Measurements from ENCODE around the gene UBE2V1. TPM values are rescaled to one million over a fixed set of nuclear protein-coding genes. Genes with fewer than 3 reads are reported as not detected.
"Not testable (repeated sequence)": the region's sequence is repeated elsewhere in the genome, so short reads cannot be mapped to it uniquely, and the experiment has no call there.

The UBE2V1 gene
- polyA plus RNA-seq, 4 donors = 141 to 169 (median 158) TPM

DNA sequence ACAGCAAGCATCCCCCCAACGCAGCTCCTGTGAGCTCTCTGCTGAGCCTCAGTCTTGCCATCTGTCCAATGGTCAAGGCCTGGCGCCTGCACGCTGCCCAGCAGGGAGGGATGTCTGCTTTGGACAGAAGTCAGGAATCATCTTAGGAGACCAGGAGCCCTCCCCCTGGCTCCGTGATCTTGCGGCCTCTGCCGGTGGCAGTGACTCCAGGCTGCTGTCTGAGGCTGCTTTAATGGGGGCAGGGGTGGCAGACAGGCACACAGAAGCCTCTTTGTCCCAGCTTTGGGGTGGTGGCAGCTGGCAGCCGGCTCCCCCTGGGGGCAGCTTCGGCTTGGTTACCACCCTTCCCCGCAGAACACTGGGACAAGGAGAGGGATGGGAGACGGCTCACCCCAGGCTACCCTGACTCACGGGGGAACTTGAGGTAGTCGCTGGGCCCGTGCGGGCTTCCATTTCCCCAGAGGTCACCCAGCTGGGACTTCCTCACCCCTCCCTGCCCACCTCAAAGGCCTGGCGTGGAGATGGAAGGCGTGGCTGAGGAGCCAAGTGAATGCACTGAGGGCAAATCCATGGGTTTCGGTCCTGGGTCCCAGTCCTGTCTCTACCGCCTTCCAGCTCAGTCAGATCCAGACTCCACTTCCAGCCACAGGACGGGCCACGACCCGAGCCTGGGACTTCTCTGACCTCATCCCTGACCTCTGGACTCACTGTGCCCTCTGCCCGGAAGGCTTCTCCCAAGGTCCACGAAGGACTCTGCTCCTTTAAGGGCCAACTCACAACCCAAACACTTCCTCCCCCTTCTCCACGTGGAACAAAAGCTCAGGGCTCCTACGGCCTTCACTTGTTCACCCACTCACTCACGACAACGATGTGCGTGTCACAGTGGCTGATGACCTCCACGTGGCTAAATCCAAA lies 25.8 kb upstream of the UBE2V1 start:
- no peak for DNase-seq (ENCODE audit: low read depth in 4 of 4, low spot score in 3 of 4)

DNA sequence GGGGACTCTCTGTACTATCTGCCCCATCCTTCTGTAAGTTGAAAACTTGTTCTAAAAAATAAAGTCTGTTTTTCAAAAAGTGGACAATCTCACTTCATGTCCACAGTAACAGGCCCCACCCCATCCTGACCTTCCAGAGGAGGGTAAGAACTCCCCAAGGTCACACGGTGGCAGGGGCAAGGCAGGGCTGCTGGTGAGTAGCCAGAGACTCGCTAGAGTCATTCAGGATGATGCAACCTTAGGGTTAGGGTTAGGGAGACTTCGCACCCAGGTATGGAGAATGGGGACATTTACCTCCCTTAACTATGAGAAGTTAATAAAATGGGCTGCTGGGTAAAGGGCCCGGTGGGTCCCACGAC lies 25.1 kb upstream of the UBE2V1 start:
- no peak for DNase-seq (ENCODE audit: low read depth in 4 of 4, low spot score in 3 of 4)

- not testable (repeated sequence) for DNase-seq (ENCODE audit: low read depth in 4 of 4, low spot score in 3 of 4)
These were observed 24.8 kb upstream of the UBE2V1 start for GRCh38 chr20:50137702-50138101.

DNA sequence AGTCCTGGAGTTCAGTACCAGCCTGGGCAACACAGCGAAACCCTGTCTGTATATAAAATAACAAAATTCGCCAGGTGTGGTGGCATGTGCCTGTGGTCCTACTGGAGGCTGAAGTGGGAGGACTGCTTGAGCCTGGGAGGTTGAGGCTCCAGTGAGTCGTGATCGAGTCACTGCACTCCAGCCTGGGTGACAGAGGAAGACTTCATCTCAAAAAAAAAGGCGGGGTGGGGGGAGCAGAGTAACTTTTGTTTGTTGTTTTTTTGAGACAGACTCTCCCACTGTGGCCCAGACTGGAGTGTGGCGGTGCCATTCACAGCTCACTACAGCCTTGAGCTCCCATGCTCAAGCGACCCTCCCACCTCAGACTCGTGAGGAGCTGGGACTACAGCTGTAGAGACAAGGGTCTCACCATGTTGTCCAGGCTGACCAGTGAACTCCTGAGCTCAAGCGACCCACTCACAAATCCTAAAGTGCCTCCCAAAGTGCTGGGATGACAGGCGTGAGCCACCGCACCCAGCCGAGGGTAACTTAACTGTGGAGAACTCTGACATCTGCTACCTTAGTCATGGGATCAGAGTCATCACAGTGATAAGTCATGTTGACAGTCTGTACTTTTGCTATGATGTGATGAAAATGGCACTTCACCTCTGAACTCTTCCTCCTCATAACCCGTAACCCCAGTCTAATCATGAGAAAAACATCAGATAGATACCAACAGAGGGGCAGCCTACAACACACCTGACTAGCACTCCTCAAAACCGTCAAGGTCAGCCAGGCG lies 24.1 kb upstream of the UBE2V1 start:
- no peak for DNase-seq (ENCODE audit: low read depth in 4 of 4, low spot score in 3 of 4)

DNA sequence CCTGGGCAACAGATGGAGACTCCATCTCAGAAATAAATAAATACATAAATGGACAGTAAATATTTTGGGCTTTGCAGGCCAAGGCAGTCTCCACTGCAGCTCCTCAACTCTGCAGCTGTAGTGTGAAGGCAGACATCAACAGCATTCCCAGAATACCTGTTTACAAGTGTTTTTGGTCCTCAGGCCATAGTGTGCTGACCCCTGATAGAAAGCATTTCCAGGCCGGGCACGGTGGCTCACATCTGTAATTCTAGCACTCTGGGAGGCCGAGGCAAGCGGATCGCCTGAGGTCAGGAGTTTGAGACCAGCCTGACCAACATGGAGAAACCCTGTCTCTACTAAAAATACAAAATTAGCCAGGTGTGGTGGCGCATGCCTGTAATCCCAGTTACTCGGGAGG lies 22.2 kb upstream of the UBE2V1 start:
- not testable (repeated sequence) for DNase-seq (ENCODE audit: low read depth in 4 of 4, low spot score in 3 of 4)

- DNase-seq (ENCODE audit: low read depth in 4 of 4, low spot score in 3 of 4) = no peak
These were observed 20.7 kb upstream of the UBE2V1 start for GRCh38 chr20:50133474-50134217.

DNA sequence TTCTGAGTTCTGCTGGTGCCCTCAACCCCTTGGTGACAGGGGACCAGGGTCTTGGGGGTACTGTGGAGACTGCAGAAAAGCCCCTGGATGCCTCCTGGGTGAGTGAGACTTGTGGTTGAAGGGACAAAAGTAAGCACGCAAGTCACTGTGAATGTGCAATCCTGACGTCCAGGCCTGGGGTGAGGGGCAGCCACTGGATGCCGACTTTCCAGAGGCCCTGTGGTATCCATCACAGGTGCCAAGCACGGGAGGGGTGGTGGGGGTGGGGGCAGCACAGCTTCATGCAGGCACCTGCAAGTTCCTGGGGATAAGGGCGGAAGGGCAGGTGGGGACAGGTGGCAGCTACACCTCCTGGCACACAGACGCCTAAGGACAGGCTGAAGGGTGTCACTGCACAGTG lies 20.1 kb upstream of the UBE2V1 start:
- DNase-seq (ENCODE audit: low read depth in 4 of 4, low spot score in 3 of 4) = no peak

- DNase-seq (ENCODE audit: low read depth in 4 of 4, low spot score in 3 of 4) = no peak
These were observed 18.0 kb upstream of the UBE2V1 start for GRCh38 chr20:50130995-50131394.

GRCh38 chr20:50130356-50130723 lies 17.4 kb upstream of the UBE2V1 start:
- DNase-seq (ENCODE audit: low read depth in 4 of 4, low spot score in 3 of 4) = no peak

DNA sequence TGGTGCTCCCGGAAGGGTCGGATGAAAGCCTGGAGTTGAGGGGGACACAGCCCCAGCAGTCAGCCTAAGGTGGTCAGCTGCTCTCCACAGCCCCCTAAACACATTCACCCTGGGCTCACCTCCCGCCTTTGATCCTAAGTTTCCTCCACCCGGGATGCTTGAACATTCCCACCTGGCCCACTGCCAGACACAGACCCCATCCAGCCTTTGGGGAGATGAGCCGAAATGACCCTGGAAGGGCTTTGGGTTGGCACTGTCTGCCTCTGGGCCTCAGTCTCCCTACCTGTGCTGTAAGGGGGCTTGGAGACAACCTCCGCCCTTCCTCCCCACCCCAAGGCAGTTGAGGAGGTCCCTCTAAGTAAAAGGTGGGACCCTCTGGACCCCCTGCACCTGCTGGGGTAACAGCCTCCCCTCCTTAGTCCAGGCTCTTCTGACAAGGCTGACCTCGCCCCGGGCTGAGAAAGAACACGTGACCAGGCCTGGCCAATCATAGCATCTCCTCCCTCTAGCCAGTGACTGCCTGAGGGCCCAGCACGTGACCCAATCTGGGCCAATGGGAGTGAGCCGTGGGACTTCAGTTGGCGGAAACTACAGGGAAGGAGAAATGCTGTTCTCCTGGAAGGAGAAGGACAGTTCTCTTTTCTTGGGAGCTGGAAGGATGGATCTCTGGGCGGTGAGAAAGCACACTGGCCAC lies 16.9 kb upstream of the UBE2V1 start:
- DNase-seq (ENCODE audit: low read depth in 4 of 4, low spot score in 3 of 4) = no peak

DNA sequence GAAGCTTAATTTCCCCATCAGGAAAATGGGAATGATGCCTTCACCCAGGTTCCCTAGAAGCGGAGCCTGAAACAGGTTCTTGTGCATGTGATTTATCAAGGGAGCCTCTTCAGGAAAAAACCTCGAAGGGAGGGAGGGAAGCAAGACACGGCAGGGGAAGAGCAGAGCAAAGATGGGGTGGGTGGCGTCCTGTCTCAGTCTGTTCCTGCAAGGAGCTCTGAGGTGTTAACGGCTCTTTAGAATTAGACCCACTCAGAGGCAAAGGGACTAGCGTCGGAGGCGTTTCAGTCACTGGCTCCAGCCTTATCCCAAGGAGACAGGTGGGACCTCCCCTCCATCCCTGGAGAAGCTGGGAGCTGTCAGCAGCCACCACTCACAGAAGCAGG lies 15.6 kb upstream of the UBE2V1 start:
- DNase-seq (ENCODE audit: low read depth in 4 of 4, low spot score in 3 of 4) = no peak

GRCh38 chr20:50127587-50128519 lies 14.9 kb upstream of the UBE2V1 start:
- no peak for DNase-seq (ENCODE audit: low read depth in 4 of 4, low spot score in 3 of 4)

GRCh38 chr20:50126662-50127061 lies 13.7 kb upstream of the UBE2V1 start:
- DNase-seq (ENCODE audit: low read depth in 4 of 4, low spot score in 3 of 4) = no peak

DNA sequence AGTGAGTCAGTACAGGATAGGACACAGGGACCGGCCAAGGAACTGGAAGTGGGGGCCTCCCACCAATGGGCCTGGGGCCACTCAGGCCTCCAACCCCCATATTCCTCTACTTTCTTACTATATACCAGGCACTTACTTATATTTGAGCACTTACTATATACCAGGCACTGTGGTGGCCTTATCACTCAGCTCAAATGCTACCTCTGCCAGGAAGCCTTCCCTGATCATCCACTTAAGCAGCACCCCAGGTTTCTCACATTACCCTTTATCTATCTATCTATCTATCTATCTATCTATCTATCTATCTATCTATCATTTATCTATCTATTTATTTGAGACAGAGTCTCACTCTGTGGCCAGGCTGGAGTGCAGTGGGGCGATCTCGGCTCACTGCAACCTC lies 12.3 kb upstream of the UBE2V1 start:
- no peak for DNase-seq (ENCODE audit: low read depth in 4 of 4, low spot score in 3 of 4)

GRCh38 chr20:50124496-50124895 lies 11.5 kb upstream of the UBE2V1 start:
- DNase-seq (ENCODE audit: low read depth in 4 of 4, low spot score in 3 of 4) = no peak

DNA sequence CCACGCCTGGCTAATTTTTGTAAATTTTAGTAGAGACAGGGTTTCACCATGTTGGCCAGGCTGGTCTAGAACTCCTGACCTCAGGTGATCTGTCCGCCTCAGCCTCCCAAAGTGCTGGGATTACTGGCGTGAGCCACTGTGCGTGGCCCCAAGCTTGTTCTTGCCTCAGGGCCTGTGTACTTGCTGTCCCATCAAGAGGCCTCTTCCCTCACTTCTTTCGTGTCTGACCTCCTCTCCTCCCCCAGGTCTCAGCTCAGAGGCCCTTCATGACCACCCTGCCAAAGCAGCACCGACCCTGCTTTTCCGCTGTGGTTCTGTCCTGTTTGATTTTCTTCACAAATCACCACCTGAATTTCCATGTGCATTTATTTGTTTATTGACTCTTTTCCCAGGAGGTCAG lies 10.5 kb upstream of the UBE2V1 start:
- no peak for DNase-seq (ENCODE audit: low read depth in 4 of 4, low spot score in 3 of 4)

GRCh38 chr20:50122763-50123162 lies 9.8 kb upstream of the UBE2V1 start:
- DNase-seq (ENCODE audit: low read depth in 4 of 4, low spot score in 3 of 4) = no peak

DNA sequence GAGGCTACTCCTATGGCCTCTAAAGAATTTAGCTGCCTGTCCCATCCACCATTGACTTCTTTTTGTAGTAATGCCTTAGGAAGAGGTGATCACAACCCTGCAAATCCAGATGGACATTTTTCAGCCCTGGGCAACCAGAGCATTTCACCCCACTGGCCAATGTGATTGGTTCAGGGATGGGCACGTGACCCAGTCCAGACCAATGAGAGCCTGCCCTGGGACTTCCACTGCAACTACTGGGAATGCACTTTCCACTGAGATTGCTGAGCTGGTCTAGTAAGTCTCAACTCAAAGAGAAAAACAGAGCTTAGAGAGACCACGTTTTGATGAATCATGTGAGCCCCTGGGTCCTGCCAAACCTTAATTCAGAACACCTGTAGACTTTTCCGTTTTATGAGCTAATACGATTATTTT lies 8.9 kb upstream of the UBE2V1 start:
- no peak for DNase-seq (ENCODE audit: low read depth in 4 of 4, low spot score in 3 of 4)

GRCh38 chr20:50120935-50121693 lies 8.2 kb upstream of the UBE2V1 start:
- DNase-seq (ENCODE audit: low read depth in 4 of 4, low spot score in 3 of 4) = no peak

All from right renal pelvis (tissue), 4 donors.